ENCODE results near the gene CCL1. TPM values are rescaled to one million over a fixed set of nuclear protein-coding genes. Genes with fewer than 3 reads are reported as not detected.
A peak's percentile ranks its signal among the peaks of the same experiment; 100 is the strongest.

CCL1 gene
- 264 and 266 TPM in 2 replicates for total RNA-seq

- Mint-ChIP-seq H3K9me3 (no peaks in the 10 kb centered on the region), H3K27ac (peak within 1 kb of the TSS; percentile 69), H3K4me3 (peak within 1 kb of the TSS; percentile 57), H3K4me1 (ENCODE audit: low read depth) (peaks cover 62% of the 10 kb centered on the region), H3K36me3 (ENCODE audit: low read depth) (peaks cover 1% of the 10 kb centered on the region), H3K27me3 (ENCODE audit: insufficient read depth) (peaks cover 13% of the 10 kb centered on the region)
- intact Hi-C loops (cut with micrococcal nuclease) = loop anchor here (5.0 to 10.0 kb wide), 3 partner anchors 34 to 398 kb away; no protein-coding TSS in a partner anchor
- DNase-seq (ENCODE audit: low spot score) = no peak
Measured at GRCh38 chr17:34363183-34363661, at the start of gene CCL1. CCL1 (minus strand) TSS chr17:34363233; CDS start chr17:34363161, 72 bp downstream.

GRCh38 chr17:34412534-34412933, 49.5 kb upstream of the CCL1 start:
- Mint-ChIP-seq H3K9me3 (no peaks in the 10 kb centered on the region), H3K36me3 (ENCODE audit: low read depth) (no peaks in the 10 kb centered on the region), H3K4me1 (ENCODE audit: low read depth) (peaks cover 17% of the 10 kb centered on the region), H3K27ac (no peak overlapping the region), H3K4me3 (no peak overlapping the region), H3K27me3 (ENCODE audit: insufficient read depth) (peaks cover 49% of the 10 kb centered on the region)
- no peak for DNase-seq (ENCODE audit: low spot score)
- intact Hi-C loops (cut with micrococcal nuclease) = no loop called here

GRCh38 chr17:34411646-34412421, 48.8 kb upstream of the CCL1 start:
- no peaks in the 10 kb centered on the region for H3K9me3 Mint-ChIP-seq
- no peak for DNase-seq (ENCODE audit: low spot score)
- intact Hi-C loops (cut with micrococcal nuclease) = no loop called here
- H3K27me3 Mint-ChIP-seq (ENCODE audit: insufficient read depth) = peaks cover 49% of the 10 kb centered on the region
- H3K4me3 Mint-ChIP-seq = no peak overlapping the region
- H3K27ac Mint-ChIP-seq = no peak overlapping the region
- H3K4me1 Mint-ChIP-seq (ENCODE audit: low read depth) = peaks cover 17% of the 10 kb centered on the region
- no peaks in the 10 kb centered on the region for H3K36me3 Mint-ChIP-seq (ENCODE audit: low read depth)

- DNase-seq (ENCODE audit: low spot score) = no peak
- intact Hi-C loops (cut with micrococcal nuclease) = no loop called here
- no peak overlapping the region for H3K27ac Mint-ChIP-seq
- H3K4me1 Mint-ChIP-seq (ENCODE audit: low read depth) = peaks cover 17% of the 10 kb centered on the region
- H3K27me3 Mint-ChIP-seq (ENCODE audit: insufficient read depth) = peaks cover 39% of the 10 kb centered on the region
- H3K36me3 Mint-ChIP-seq (ENCODE audit: low read depth) = no peaks in the 10 kb centered on the region
- H3K4me3 Mint-ChIP-seq = no peak overlapping the region
- no peaks in the 10 kb centered on the region for H3K9me3 Mint-ChIP-seq
Measured at GRCh38 chr17:34409352-34409751, 46.3 kb upstream of the CCL1 start.

- H3K36me3 Mint-ChIP-seq (ENCODE audit: low read depth) = no peaks in the 10 kb centered on the region
- no peak overlapping the region for H3K4me3 Mint-ChIP-seq
- no peak for DNase-seq (ENCODE audit: low spot score)
- no peaks in the 10 kb centered on the region for H3K9me3 Mint-ChIP-seq
- H3K27me3 Mint-ChIP-seq (ENCODE audit: insufficient read depth) = peaks cover 34% of the 10 kb centered on the region
- no peak overlapping the region for H3K27ac Mint-ChIP-seq
- peaks cover 9% of the 10 kb centered on the region for H3K4me1 Mint-ChIP-seq (ENCODE audit: low read depth)
- intact Hi-C loops (cut with micrococcal nuclease) = no loop called here
Measured at GRCh38 chr17:34408439-34408838, 45.4 kb upstream of the CCL1 start.

GRCh38 chr17:34406226-34406625, 43.2 kb upstream of the CCL1 start:
- Mint-ChIP-seq H3K4me3 (no peak overlapping the region), H3K27ac (no peak overlapping the region), H3K4me1 (ENCODE audit: low read depth) (peaks cover 4% of the 10 kb centered on the region), H3K36me3 (ENCODE audit: low read depth) (no peaks in the 10 kb centered on the region), H3K27me3 (ENCODE audit: insufficient read depth) (peaks cover 22% of the 10 kb centered on the region), H3K9me3 (no peaks in the 10 kb centered on the region)
- intact Hi-C loops (cut with micrococcal nuclease) = no loop called here
- DNase-seq (ENCODE audit: low spot score) = no peak

GRCh38 chr17:34403006-34403405, 40.0 kb upstream of the CCL1 start:
- Mint-ChIP-seq H3K36me3 (ENCODE audit: low read depth) (no peaks in the 10 kb centered on the region), H3K27me3 (ENCODE audit: insufficient read depth) (peaks cover 18% of the 10 kb centered on the region), H3K9me3 (no peaks in the 10 kb centered on the region), H3K4me1 (ENCODE audit: low read depth) (peaks cover 25% of the 10 kb centered on the region), H3K27ac (no peak overlapping the region), H3K4me3 (no peak overlapping the region)
- DNase-seq (ENCODE audit: low spot score) = no peak
- intact Hi-C loops (cut with micrococcal nuclease) = no loop called here

GRCh38 chr17:34401165-34401564, 38.1 kb upstream of the CCL1 start:
- Mint-ChIP-seq H3K27ac (no peak overlapping the region), H3K4me1 (ENCODE audit: low read depth) (peaks cover 32% of the 10 kb centered on the region), H3K36me3 (ENCODE audit: low read depth) (no peaks in the 10 kb centered on the region), H3K9me3 (no peaks in the 10 kb centered on the region), H3K4me3 (no peak overlapping the region), H3K27me3 (ENCODE audit: insufficient read depth) (peaks cover 25% of the 10 kb centered on the region)
- DNase-seq (ENCODE audit: low spot score) = no peak
- intact Hi-C loops (cut with micrococcal nuclease) = no loop called here

- H3K27ac Mint-ChIP-seq = no peak overlapping the region
- DNase-seq (ENCODE audit: low spot score) = no peak
Measured at GRCh38 chr17:34400301-34400931, 37.4 kb upstream of the CCL1 start.

GRCh38 chr17:34399725-34400124, 36.7 kb upstream of the CCL1 start:
- H3K9me3 Mint-ChIP-seq = no peaks in the 10 kb centered on the region
- peak overlapping the region; percentile 4 for H3K27ac Mint-ChIP-seq
- H3K36me3 Mint-ChIP-seq (ENCODE audit: low read depth) = peaks cover under 1% of the 10 kb centered on the region
- intact Hi-C loops (cut with micrococcal nuclease) = loop anchor here (2.0 to 5.0 kb wide), 2 partner anchors 17 to 37 kb away; partner anchors contain the start of gene CCL1
- no peak for DNase-seq (ENCODE audit: low spot score)
- H3K27me3 Mint-ChIP-seq (ENCODE audit: insufficient read depth) = peaks cover 28% of the 10 kb centered on the region
- H3K4me1 Mint-ChIP-seq (ENCODE audit: low read depth) = peaks cover 32% of the 10 kb centered on the region
- H3K4me3 Mint-ChIP-seq = no peak overlapping the region

More at GRCh38 chr17:34400301-34400931, 37.4 kb upstream of the CCL1 start:
- Mint-ChIP-seq H3K4me1 (ENCODE audit: low read depth) (peaks cover 32% of the 10 kb centered on the region), H3K36me3 (ENCODE audit: low read depth) (no peaks in the 10 kb centered on the region), H3K27me3 (ENCODE audit: insufficient read depth) (peaks cover 28% of the 10 kb centered on the region), H3K4me3 (no peak overlapping the region), H3K9me3 (no peaks in the 10 kb centered on the region)
- intact Hi-C loops (cut with micrococcal nuclease) = no loop called here

GRCh38 chr17:34398990-34399389, 36.0 kb upstream of the CCL1 start:
- Mint-ChIP-seq H3K27ac (peak overlapping the region; percentile 27), H3K4me1 (ENCODE audit: low read depth) (peaks cover 32% of the 10 kb centered on the region), H3K36me3 (ENCODE audit: low read depth) (peaks cover 3% of the 10 kb centered on the region), H3K27me3 (ENCODE audit: insufficient read depth) (peaks cover 29% of the 10 kb centered on the region), H3K4me3 (no peak overlapping the region), H3K9me3 (no peaks in the 10 kb centered on the region)
- no peak for DNase-seq (ENCODE audit: low spot score)
- intact Hi-C loops (cut with micrococcal nuclease) = loop anchor here (2.0 to 5.0 kb wide), 2 partner anchors 16 to 37 kb away; partner anchors contain the start of gene CCL1

- H3K4me1 Mint-ChIP-seq (ENCODE audit: low read depth) = peaks cover 32% of the 10 kb centered on the region
- H3K36me3 Mint-ChIP-seq (ENCODE audit: low read depth) = peaks cover 3% of the 10 kb centered on the region
- H3K4me3 Mint-ChIP-seq = no peak overlapping the region
- no peak for DNase-seq (ENCODE audit: low spot score)
- peaks cover 36% of the 10 kb centered on the region for H3K27me3 Mint-ChIP-seq (ENCODE audit: insufficient read depth)
- H3K27ac Mint-ChIP-seq = no peak overlapping the region
- H3K9me3 Mint-ChIP-seq = no peaks in the 10 kb centered on the region
- intact Hi-C loops (cut with micrococcal nuclease) = loop anchor here (5.0 kb wide), 1 partner anchor 35 kb away; the partner anchor contains the start of gene CCL1
Measured at GRCh38 chr17:34397265-34397664, 34.2 kb upstream of the CCL1 start.

- H3K9me3 Mint-ChIP-seq = no peaks in the 10 kb centered on the region
- DNase-seq (ENCODE audit: low spot score) = no peak
- intact Hi-C loops (cut with micrococcal nuclease) = no loop called here
- no peak overlapping the region for H3K4me3 Mint-ChIP-seq
- peaks cover 36% of the 10 kb centered on the region for H3K4me1 Mint-ChIP-seq (ENCODE audit: low read depth)
- no peak overlapping the region for H3K27ac Mint-ChIP-seq
- peaks cover 34% of the 10 kb centered on the region for H3K27me3 Mint-ChIP-seq (ENCODE audit: insufficient read depth)
- peaks cover 3% of the 10 kb centered on the region for H3K36me3 Mint-ChIP-seq (ENCODE audit: low read depth)
Measured at GRCh38 chr17:34393401-34393800, 30.4 kb upstream of the CCL1 start.

Data from activated T-helper 1 cell treated with anti-CD3 and anti-CD28 coated beads, Interleukin-12 subunit alpha, Interleukin-12 subunit beta, Interleukin-2, Interleukin-4 antibody, amounts not matched to agents 30 ng/mL and 10 ng/mL and 1 ng/mL, durations not matched to agents 14 hours and 24 hours and 36 hours (primary cell).